WTC11 (cell line): ENCODE data around the gene NKAIN2. TPM values are rescaled to one million over a fixed set of nuclear protein-coding genes. Genes with fewer than 3 reads are reported as not detected.

Experiments used
- ATAC-seq: fragments of 200-7000 bp; cut with Tn5 transposase; 2 replicates; pipeline ENCODE4 v1.10.0; 2021; ENCODE audit warnings: mild to moderate bottlenecking, moderate library complexity
- CTCF ChIA-PET: fragments of 300-600 bp; sonication (Branson Sonifier 250); formaldehyde crosslinking; loops from one replicate; lab custom pipeline; 2021; ENCODE audit warnings: antibody characterized with exemption; lab: Charles Lee
- POLR2A ChIA-PET: fragments of 350-600 bp; sonication (Branson Sonifier 250); formaldehyde crosslinking; loops from one replicate; lab custom pipeline; 2021; ENCODE audit warnings: antibody characterized with exemption; lab: Charles Lee
- DNase-seq: peaks from one replicate; pipeline ENCODE4 v3.0.0; 2021; ENCODE audit warnings: low spot score
- H3K27ac Mint-ChIP-seq: 2 replicates; pipeline ENCODE4 v1.8.0; 2021; ENCODE audit warnings: mixed read lengths
- H3K27me3 Mint-ChIP-seq: 2 replicates; pipeline ENCODE4 v1.8.0; 2021; ENCODE audit warnings: low read depth, mild to moderate bottlenecking, moderate library complexity, mixed read lengths
- H3K36me3 Mint-ChIP-seq: 2 replicates; pipeline ENCODE4 v1.8.0; 2021; ENCODE audit warnings: mixed read lengths
- H3K4me1 Mint-ChIP-seq: 2 replicates; pipeline ENCODE4 v1.8.0; 2022; ENCODE audit warnings: mixed read lengths
- H3K4me3 Mint-ChIP-seq: 2 replicates; pipeline ENCODE4 v1.8.0; 2021; ENCODE audit warnings: mild to moderate bottlenecking, moderate library complexity, mixed read lengths
- H3K9me3 Mint-ChIP-seq: 2 replicates; pipeline ENCODE4 v1.8.0; 2021; ENCODE audit warnings: mixed read lengths
- CREM ChIP-seq: sonication (generic); formaldehyde crosslinking; IDR thresholded peaks from 2 replicates; pipeline ENCODE4 v1.8.1; 2022; ENCODE audit warnings: mild to moderate bottlenecking, missing genetic modification reagents, moderate library complexity
- NFATC4 ChIP-seq: fragments of 250-450 bp; sonication (Bioruptor Pico); IDR thresholded peaks from 2 replicates; pipeline ENCODE4 v1.9.0; 2021; ENCODE audit warnings: mild to moderate bottlenecking
- NFE2L1 ChIP-seq: sonication (generic); formaldehyde crosslinking; IDR thresholded peaks from 2 replicates; pipeline ENCODE4 v1.8.1; 2023; ENCODE audit warnings: missing genetic modification reagents
- NFYB ChIP-seq: sonication (generic); formaldehyde crosslinking; conservative IDR thresholded peaks from 2 replicates; pipeline ENCODE4 v1.8.0; 2022; ENCODE audit warnings: low read depth, missing genetic modification reagents
- NR3C1 ChIP-seq: sonication (generic); formaldehyde crosslinking; conservative IDR thresholded peaks from 2 replicates; pipeline ENCODE4 v1.8.1; 2023; ENCODE audit warnings: low read depth, mild to moderate bottlenecking, missing genetic modification reagents
- PRRX2 ChIP-seq: fragments of 250-450 bp; sonication (Bioruptor Pico); IDR thresholded peaks from 2 replicates; pipeline ENCODE4 v1.8.0; 2021; ENCODE audit warnings: mild to moderate bottlenecking
- SMAD4 ChIP-seq: sonication (generic); formaldehyde crosslinking; IDR thresholded peaks from 2 replicates; pipeline ENCODE4 v1.8.0; 2022; ENCODE audit warnings: mild to moderate bottlenecking, missing genetic modification reagents
- TP53 ChIP-seq: sonication (generic); formaldehyde crosslinking; IDR thresholded peaks from 2 replicates; pipeline ENCODE4 v1.8.1; 2023; ENCODE audit warnings: mild to moderate bottlenecking, missing genetic modification reagents
- ZNF263 ChIP-seq: sonication (generic); formaldehyde crosslinking; IDR thresholded peaks from 2 replicates; pipeline ENCODE4 v1.8.1; 2022; ENCODE audit warnings: low read depth, mild to moderate bottlenecking, moderate library complexity, missing genetic modification reagents
- ZNF396 ChIP-seq: fragments of 250-450 bp; sonication (Bioruptor Pico); IDR thresholded peaks from 2 replicates; pipeline ENCODE4 v1.8.0; 2021; ENCODE audit warnings: mild to moderate bottlenecking, moderate library complexity, borderline replicate concordance
- ZNF671 ChIP-seq: fragments of 250-450 bp; sonication (Bioruptor Pico); IDR thresholded peaks from 2 replicates; pipeline ENCODE4 v1.8.0; 2021; ENCODE audit warnings: mild to moderate bottlenecking
- total RNA-seq: library from RNA; stranded (reverse); gene quantifications from 3 replicates; pipeline ENCODE4 v1.2.3, GENCODE V29; 2021
- TF ChIP-seq, protein P1 (sequence below): sonication (generic); formaldehyde crosslinking; IDR thresholded peaks from 2 replicates; pipeline ENCODE4 v1.8.0; 2022; ENCODE audit warnings: mild to moderate bottlenecking, missing genetic modification reagents
- TF ChIP-seq, protein P2 (sequence below): sonication (generic); formaldehyde crosslinking; conservative IDR thresholded peaks from 2 replicates; pipeline ENCODE4 v1.8.1; 2022; ENCODE audit warnings: mild to moderate bottlenecking, missing genetic modification reagents
- TF ChIP-seq, protein P3 (sequence below): sonication (generic); formaldehyde crosslinking; IDR thresholded peaks from 2 replicates; pipeline ENCODE4 v1.8.1; 2022; ENCODE audit warnings: low read depth, mild to moderate bottlenecking, moderate library complexity, missing genetic modification reagents, borderline replicate concordance
- TF ChIP-seq, protein P4 (sequence below): sonication (generic); formaldehyde crosslinking; IDR thresholded peaks from 2 replicates; pipeline ENCODE4 v1.8.1; 2023; ENCODE audit warnings: mild to moderate bottlenecking, missing genetic modification reagents, moderate library complexity
- TF ChIP-seq, protein P5 (sequence below): sonication (generic); formaldehyde crosslinking; IDR thresholded peaks from 2 replicates; pipeline ENCODE4 v1.8.1; 2022; ENCODE audit warnings: mild to moderate bottlenecking, moderate library complexity, missing genetic modification reagents
- TF ChIP-seq, protein P6 (sequence below): sonication (generic); formaldehyde crosslinking; IDR thresholded peaks from 2 replicates; pipeline ENCODE4 v1.8.1; 2022; ENCODE audit warnings: low read depth, missing genetic modification reagents, borderline replicate concordance
- TF ChIP-seq, protein P7 (sequence below): sonication (generic); formaldehyde crosslinking; IDR thresholded peaks from 2 replicates; pipeline ENCODE4 v1.8.0; 2022; ENCODE audit warnings: mild to moderate bottlenecking, missing genetic modification reagents
- TF ChIP-seq, protein P8 (sequence below): sonication (generic); formaldehyde crosslinking; IDR thresholded peaks from 2 replicates; pipeline ENCODE4 v1.8.0; 2022; ENCODE audit warnings: missing genetic modification reagents
- TF ChIP-seq, protein P9 (sequence below): fragments of 250-450 bp; sonication (Bioruptor Pico); IDR thresholded peaks from 2 replicates; pipeline ENCODE4 v1.9.0; 2021; ENCODE audit warnings: mild to moderate bottlenecking

Gene NKAIN2
- total RNA-seq, 1 experiment from 2014 or later: 0.33 TPM

DNA sequence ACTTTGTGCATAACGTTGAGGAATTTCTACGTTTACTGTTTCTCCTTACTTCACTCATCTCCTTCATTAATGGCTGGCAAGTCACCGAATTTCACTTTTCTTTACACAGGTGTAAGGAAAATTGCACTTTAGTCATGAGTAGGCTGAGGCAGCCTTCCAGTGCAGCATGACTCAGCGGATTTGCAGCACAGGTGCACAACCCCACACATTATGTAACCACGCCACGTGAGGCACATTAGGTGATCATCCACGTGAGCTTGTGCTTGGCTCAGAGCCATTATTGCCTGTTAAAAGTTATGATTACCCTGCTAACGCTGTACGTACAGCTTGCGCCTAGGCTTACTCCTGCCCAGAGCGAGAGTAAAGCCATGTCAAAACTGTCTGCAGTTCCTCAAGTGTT, 158.8 kb downstream of the NKAIN2 start:
- ChIA-PET CTCF (interaction anchor here (0.9 kb wide), 1 partner anchor 247 kb away, joined by 3 read pairs; no protein-coding TSS in a partner anchor), POLR2A (no interaction called here)
- H3K36me3 Mint-ChIP-seq: no peaks in the 10 kb centered on the region
- no peak overlapping the region for H3K4me3 Mint-ChIP-seq
- TF ChIP-seq NFE2L1 (CRISPR knock-in tag): peak; percentile 82
- TF ChIP-seq, protein P1, sequence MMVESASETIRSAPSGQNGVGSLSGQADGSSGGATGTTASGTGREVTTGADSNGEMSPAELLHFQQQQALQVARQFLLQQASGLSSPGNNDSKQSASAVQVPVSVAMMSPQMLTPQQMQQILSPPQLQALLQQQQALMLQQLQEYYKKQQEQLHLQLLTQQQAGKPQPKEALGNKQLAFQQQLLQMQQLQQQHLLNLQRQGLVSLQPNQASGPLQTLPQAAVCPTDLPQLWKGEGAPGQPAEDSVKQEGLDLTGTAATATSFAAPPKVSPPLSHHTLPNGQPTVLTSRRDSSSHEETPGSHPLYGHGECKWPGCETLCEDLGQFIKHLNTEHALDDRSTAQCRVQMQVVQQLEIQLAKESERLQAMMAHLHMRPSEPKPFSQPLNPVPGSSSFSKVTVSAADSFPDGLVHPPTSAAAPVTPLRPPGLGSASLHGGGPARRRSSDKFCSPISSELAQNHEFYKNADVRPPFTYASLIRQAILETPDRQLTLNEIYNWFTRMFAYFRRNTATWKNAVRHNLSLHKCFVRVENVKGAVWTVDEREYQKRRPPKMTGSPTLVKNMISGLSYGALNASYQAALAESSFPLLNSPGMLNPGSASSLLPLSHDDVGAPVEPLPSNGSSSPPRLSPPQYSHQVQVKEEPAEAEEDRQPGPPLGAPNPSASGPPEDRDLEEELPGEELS (CRISPR knock-in tag): no peak
- peaks cover 10% of the 10 kb centered on the region for H3K4me1 Mint-ChIP-seq
- H3K27ac Mint-ChIP-seq: no peak overlapping the region; the same call in 1 of the 2 replicates
- DNase-seq (no peak), ATAC-seq (no peak)
- H3K27me3 Mint-ChIP-seq: no peaks in the 10 kb centered on the region
- no peaks in the 10 kb centered on the region for H3K9me3 Mint-ChIP-seq

DNA sequence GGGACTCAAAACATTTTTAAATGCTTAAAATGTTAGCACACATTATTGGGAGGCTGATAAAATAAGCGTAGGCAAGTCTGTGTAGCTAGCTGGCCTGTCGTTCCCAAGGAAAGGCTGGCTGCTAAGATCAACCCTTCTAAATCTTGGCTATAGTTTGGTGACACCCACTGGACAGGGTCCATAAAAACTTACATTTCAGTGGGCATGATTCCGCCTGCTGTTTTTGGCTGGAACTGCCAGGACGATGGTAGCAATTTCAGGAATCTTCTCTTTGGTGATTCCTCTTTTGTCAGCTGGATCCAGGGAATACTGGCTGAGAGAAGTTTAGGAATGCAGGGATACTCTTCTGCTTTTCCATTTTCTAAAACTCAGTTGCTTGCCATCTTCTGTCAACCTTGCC, 162.2 kb downstream of the NKAIN2 start:
- ChIA-PET POLR2A (no interaction called here), CTCF (interaction anchor here (0.7 to 2.3 kb wide), 5 partner anchors 11 to 585 kb away, joined by 3 to 26 read pairs (median 4); partner anchors contain the start of gene NKAIN2)
- Mint-ChIP-seq H3K4me1 (peaks cover 22% of the 10 kb centered on the region), H3K9me3 (peaks cover 7% of the 10 kb centered on the region; the same call in 1 of the 2 replicates), H3K27me3 (no peaks in the 10 kb centered on the region), H3K4me3 (no peak overlapping the region), H3K36me3 (no peaks in the 10 kb centered on the region), H3K27ac (no peak overlapping the region)
- peak; percentile 92 for ATAC-seq
- peak; percentile 44 for DNase-seq
- TF ChIP-seq ZNF671 (CRISPR knock-in tag) (no peak), NFYB (no peak), SMAD4 (CRISPR knock-in tag) (no peak), TP53 (CRISPR knock-in tag) (no peak), NFATC4 (CRISPR knock-in tag) (no peak), ZNF263 (CRISPR knock-in tag) (no peak), NR3C1 (CRISPR knock-in tag) (no peak), CREM (CRISPR knock-in tag) (no peak), PRRX2 (CRISPR knock-in tag) (no peak), ZNF396 (CRISPR knock-in tag) (no peak)
- TF ChIP-seq, protein P2, sequence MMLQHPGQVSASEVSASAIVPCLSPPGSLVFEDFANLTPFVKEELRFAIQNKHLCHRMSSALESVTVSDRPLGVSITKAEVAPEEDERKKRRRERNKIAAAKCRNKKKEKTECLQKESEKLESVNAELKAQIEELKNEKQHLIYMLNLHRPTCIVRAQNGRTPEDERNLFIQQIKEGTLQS (CRISPR knock-in tag): no peak
- TF ChIP-seq, protein P3, sequence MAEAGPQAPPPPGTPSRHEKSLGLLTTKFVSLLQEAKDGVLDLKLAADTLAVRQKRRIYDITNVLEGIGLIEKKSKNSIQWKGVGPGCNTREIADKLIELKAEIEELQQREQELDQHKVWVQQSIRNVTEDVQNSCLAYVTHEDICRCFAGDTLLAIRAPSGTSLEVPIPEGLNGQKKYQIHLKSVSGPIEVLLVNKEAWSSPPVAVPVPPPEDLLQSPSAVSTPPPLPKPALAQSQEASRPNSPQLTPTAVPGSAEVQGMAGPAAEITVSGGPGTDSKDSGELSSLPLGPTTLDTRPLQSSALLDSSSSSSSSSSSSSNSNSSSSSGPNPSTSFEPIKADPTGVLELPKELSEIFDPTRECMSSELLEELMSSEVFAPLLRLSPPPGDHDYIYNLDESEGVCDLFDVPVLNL: no peak
- TF ChIP-seq, protein P4, sequence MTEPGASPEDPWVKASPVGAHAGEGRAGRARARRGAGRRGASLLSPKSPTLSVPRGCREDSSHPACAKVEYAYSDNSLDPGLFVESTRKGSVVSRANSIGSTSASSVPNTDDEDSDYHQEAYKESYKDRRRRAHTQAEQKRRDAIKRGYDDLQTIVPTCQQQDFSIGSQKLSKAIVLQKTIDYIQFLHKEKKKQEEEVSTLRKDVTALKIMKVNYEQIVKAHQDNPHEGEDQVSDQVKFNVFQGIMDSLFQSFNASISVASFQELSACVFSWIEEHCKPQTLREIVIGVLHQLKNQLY (CRISPR knock-in tag): no peak
- TF ChIP-seq, protein P5, sequence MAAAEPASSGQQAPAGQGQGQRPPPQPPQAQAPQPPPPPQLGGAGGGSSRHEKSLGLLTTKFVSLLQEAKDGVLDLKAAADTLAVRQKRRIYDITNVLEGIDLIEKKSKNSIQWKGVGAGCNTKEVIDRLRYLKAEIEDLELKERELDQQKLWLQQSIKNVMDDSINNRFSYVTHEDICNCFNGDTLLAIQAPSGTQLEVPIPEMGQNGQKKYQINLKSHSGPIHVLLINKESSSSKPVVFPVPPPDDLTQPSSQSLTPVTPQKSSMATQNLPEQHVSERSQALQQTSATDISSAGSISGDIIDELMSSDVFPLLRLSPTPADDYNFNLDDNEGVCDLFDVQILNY (CRISPR knock-in tag): no peak
- TF ChIP-seq, protein P6, sequence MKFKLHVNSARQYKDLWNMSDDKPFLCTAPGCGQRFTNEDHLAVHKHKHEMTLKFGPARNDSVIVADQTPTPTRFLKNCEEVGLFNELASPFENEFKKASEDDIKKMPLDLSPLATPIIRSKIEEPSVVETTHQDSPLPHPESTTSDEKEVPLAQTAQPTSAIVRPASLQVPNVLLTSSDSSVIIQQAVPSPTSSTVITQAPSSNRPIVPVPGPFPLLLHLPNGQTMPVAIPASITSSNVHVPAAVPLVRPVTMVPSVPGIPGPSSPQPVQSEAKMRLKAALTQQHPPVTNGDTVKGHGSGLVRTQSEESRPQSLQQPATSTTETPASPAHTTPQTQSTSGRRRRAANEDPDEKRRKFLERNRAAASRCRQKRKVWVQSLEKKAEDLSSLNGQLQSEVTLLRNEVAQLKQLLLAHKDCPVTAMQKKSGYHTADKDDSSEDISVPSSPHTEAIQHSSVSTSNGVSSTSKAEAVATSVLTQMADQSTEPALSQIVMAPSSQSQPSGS (CRISPR knock-in tag): no peak
- TF ChIP-seq, protein P7, sequence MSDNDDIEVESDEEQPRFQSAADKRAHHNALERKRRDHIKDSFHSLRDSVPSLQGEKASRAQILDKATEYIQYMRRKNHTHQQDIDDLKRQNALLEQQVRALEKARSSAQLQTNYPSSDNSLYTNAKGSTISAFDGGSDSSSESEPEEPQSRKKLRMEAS (CRISPR knock-in tag): no peak
- TF ChIP-seq, protein P8, sequence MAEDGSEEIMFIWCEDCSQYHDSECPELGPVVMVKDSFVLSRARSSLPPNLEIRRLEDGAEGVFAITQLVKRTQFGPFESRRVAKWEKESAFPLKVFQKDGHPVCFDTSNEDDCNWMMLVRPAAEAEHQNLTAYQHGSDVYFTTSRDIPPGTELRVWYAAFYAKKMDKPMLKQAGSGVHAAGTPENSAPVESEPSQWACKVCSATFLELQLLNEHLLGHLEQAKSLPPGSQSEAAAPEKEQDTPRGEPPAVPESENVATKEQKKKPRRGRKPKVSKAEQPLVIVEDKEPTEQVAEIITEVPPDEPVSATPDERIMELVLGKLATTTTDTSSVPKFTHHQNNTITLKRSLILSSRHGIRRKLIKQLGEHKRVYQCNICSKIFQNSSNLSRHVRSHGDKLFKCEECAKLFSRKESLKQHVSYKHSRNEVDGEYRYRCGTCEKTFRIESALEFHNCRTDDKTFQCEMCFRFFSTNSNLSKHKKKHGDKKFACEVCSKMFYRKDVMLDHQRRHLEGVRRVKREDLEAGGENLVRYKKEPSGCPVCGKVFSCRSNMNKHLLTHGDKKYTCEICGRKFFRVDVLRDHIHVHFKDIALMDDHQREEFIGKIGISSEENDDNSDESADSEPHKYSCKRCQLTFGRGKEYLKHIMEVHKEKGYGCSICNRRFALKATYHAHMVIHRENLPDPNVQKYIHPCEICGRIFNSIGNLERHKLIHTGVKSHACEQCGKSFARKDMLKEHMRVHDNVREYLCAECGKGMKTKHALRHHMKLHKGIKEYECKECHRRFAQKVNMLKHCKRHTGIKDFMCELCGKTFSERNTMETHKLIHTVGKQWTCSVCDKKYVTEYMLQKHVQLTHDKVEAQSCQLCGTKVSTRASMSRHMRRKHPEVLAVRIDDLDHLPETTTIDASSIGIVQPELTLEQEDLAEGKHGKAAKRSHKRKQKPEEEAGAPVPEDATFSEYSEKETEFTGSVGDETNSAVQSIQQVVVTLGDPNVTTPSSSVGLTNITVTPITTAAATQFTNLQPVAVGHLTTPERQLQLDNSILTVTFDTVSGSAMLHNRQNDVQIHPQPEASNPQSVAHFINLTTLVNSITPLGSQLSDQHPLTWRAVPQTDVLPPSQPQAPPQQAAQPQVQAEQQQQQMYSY (CRISPR knock-in tag): no peak
- TF ChIP-seq, protein P9, sequence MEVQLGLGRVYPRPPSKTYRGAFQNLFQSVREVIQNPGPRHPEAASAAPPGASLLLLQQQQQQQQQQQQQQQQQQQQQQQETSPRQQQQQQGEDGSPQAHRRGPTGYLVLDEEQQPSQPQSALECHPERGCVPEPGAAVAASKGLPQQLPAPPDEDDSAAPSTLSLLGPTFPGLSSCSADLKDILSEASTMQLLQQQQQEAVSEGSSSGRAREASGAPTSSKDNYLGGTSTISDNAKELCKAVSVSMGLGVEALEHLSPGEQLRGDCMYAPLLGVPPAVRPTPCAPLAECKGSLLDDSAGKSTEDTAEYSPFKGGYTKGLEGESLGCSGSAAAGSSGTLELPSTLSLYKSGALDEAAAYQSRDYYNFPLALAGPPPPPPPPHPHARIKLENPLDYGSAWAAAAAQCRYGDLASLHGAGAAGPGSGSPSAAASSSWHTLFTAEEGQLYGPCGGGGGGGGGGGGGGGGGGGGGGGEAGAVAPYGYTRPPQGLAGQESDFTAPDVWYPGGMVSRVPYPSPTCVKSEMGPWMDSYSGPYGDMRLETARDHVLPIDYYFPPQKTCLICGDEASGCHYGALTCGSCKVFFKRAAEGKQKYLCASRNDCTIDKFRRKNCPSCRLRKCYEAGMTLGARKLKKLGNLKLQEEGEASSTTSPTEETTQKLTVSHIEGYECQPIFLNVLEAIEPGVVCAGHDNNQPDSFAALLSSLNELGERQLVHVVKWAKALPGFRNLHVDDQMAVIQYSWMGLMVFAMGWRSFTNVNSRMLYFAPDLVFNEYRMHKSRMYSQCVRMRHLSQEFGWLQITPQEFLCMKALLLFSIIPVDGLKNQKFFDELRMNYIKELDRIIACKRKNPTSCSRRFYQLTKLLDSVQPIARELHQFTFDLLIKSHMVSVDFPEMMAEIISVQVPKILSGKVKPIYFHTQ (CRISPR knock-in tag): no peak
